ENCODE results near the gene SPEM1. TPM values are rescaled to one million over a fixed set of nuclear protein-coding genes. Genes with fewer than 3 reads are reported as not detected.

The SPEM1 gene
- total RNA-seq, 1 donor from 2014 or later, result not detected

DNA sequence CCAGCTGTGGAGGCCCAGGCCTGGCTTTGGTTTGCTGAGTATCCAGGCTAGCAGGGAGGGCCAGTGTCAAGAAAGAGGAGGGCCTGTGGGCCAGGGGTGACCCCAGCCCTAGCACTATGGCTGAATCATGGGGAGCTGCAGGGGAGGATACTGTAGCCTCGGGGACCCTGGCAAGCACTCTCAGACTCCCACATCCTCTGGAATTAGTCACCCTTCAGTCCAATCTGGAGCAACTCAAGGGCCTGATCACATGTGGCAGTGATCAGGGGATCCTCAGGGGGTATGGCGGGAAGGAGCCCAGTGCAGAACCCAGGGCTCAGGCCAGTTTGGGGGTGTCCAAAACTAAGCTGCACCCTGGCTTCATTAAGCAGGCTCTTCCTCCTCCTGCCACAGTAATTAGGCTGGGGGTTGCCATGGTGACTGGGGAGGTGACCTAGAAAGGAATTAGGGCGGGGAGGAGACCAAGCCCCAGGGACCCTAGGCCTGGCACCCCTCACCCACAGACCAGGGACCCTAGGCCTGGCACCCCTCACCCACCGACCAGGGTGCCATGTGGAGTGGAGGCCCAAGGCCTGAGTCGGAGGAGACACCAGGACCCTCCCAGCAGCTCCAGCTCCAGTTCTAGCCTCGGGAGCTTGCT, 6.7 kb upstream of the SPEM1 start:
- DNase-seq (ENCODE audit: low spot score), result no peak
- intact Hi-C loops (cut with DNase I), result no loop called here

DNA sequence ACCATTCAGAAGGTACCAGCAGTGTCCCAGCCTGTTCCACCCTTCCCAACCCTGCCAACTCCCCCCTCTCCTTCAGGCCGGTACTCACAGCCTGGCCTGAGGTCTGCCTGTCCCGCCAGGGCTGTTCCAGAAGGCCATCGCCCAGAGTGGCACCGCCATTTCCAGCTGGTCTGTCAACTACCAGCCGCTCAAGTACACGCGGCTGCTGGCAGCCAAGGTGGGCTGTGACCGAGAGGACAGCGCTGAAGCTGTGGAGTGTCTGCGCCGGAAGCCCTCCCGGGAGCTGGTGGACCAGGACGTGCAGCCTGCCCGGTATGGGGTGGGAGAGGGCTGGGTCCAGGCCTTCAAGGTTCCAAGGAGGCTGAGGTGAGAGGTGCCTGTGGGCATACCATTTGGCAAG, 5.3 kb upstream of the SPEM1 start:
- intact Hi-C loops (cut with DNase I), result no loop called here
- no peak for DNase-seq (ENCODE audit: low spot score)

DNA sequence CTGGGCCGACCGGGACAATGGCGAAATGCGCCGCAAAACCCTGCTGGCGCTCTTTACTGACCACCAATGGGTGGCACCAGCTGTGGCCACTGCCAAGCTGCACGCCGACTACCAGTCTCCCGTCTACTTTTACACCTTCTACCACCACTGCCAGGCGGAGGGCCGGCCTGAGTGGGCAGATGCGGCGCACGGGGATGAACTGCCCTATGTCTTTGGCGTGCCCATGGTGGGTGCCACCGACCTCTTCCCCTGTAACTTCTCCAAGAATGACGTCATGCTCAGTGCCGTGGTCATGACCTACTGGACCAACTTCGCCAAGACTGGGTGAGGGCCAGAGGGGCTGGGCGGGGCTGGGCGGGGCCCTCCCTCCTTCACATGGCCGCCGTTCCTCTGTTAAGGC, 4.3 kb upstream of the SPEM1 start:
- no peak for DNase-seq (ENCODE audit: low spot score)
- intact Hi-C loops (cut with DNase I), result no loop called here

DNA sequence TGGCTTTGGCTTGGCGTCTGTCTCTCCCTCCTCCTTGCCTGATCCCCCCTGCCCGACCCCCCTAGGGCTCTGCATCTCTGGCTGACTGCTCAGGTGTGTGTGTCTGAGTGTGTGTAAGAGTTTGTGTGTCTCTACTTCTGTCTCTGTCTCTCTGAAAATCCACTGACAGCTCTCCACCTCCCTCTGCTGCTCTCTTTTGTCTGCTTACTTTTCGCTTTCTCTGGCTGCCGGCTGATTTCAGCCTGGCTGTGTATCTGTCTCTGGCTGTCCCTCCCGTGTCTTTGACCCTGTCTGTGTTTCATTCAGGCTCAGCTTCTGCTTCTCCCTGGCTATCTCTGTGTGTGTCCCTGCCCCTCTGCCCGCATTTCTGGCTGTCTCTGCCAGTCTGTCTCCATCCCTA, 3.8 kb upstream of the SPEM1 start:
- intact Hi-C loops (cut with DNase I), result no loop called here
- no peak for DNase-seq (ENCODE audit: low spot score)

DNA sequence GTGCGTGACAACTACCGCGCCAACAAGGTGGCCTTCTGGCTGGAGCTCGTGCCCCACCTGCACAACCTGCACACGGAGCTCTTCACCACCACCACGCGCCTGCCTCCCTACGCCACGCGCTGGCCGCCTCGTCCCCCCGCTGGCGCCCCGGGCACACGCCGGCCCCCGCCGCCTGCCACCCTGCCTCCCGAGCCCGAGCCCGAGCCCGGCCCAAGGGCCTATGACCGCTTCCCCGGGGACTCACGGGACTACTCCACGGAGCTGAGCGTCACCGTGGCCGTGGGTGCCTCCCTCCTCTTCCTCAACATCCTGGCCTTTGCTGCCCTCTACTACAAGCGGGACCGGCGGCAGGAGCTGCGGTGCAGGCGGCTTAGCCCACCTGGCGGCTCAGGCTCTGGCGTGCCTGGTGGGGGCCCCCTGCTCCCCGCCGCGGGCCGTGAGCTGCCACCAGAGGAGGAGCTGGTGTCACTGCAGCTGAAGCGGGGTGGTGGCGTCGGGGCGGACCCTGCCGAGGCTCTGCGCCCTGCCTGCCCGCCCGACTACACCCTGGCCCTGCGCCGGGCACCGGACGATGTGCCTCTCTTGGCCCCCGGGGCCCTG, 3.0 kb upstream of the SPEM1 start:
- DNase-seq (ENCODE audit: low spot score), result no peak
- intact Hi-C loops (cut with DNase I), result no loop called here

DNA sequence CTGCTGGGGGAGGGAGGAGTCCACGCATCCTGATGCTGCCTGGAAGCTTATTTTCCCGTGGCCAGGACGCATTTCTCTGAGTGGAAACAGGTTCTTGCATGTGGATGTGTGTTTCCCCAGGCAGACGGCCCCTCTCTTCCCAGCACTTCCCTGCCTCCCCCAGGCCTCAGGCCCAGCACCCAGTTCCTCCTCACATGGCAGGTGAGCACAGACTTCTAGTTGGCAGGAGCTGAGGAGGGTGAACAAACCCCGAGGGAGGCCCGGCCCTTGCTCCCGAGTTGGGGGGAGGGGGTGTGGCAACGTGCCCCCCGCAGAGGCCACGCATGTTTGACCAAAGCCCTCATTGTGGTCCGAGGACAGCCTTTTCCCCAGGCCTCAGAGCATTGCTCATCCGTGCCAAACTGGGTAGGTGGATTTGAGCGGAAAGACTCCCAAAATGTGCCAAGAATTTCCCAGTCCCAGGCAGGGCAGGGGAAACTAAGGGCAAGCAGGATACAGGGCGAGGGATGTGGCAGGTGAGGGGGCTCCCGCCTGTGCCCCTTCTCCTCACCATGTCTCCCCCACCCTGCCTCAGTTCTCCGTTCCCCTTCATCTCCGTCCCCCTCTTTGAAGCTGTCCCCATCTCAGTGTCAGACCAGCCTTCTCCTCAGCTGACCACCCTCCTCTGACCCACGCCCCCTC, 1.5 kb upstream of the SPEM1 start:
- DNase-seq (ENCODE audit: low spot score), result no peak
- intact Hi-C loops (cut with DNase I), result no loop called here

DNA sequence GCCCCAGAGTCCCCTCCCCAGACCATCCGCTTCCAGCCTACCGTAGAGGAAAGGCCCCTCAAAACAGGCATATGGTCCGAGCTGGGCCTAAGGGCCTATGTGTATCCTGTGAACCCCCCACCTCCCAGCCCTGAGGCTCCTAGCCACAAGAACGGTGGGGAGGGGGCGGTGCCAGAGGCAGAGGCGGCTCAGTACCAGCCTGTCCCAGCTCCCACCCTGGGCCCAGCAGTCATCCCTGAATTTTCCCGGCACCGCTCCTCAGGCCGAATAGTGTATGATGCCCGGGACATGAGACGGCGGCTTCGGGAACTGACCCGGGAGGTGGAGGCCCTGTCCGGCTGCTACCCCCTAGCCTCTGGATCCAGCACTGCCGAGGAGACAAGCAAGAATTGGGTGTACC, 1.1 kb downstream of the SPEM1 start:
- no peak for DNase-seq (ENCODE audit: low spot score)
- intact Hi-C loops (cut with DNase I), result no loop called here

DNA sequence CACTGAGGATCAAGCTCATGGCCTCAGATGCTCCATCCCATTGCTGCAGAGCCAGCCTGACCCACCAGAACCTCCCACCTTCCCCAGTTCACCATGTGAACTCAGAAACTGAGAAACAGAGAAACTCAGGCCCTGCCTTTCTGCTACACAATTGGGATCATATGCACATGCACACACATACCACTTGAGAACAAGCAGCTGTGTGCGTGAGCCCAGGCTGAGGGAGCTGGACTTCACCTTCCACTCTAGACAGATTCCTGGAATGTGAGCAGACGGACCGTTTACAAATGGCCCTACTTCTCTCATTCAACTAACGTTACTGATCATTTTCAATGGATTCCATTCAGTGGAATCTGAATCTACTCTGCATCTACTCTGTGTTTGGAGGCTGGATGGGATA, 3.6 kb downstream of the SPEM1 start:
- DNase-seq (ENCODE audit: low spot score), result no peak
- intact Hi-C loops (cut with DNase I), result no loop called here

DNA sequence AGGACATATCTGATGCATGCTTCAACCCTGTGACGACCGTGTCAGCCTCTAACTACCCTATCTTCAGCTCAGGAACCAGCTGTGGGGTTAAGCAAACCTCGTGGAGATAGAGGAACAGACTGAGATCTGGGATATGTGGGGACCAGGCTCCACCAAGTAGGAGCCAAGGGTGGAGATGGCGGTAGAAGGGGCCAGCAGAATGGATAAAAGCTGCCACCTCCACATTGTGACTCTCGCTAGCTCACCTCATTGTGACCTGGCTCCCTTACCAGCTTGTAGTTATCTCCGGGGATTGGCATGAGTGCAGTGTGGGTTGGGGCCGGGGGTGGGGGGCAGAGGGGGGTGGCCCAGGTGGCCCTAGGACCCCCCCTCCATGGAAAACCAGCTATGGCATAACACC, 5.2 kb downstream of the SPEM1 start, which contains the start of gene SPEM2:
TSS of gene SPEM2 (plus strand) at position 301 of the 400 bp plus-strand sequence. CDS start at position 374, 73 bp downstream.
- DNase-seq (ENCODE audit: low spot score), result no peak
- intact Hi-C loops (cut with DNase I), result no loop called here

DNA sequence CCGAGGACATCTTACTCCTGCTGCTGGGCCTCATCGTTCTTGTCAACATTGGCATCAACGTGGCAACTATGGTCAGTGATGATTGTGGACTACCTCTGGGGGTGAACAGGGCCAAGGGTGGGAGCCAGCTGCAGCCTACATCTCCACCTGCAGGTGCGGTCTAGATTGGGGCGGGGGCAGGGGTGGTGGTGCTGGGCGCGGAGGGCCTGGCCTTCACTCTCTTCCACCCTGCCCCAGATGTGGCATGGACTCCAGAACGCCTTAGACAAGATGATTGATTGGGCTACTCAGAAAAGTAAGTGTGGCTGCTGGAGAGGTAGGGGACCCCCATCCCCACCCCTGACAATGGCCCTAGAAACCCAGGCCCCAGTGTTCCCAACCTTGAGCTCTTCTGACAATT, 5.6 kb downstream of the SPEM1 start:
- intact Hi-C loops (cut with DNase I), result no loop called here
- no peak for DNase-seq (ENCODE audit: low spot score)

DNA sequence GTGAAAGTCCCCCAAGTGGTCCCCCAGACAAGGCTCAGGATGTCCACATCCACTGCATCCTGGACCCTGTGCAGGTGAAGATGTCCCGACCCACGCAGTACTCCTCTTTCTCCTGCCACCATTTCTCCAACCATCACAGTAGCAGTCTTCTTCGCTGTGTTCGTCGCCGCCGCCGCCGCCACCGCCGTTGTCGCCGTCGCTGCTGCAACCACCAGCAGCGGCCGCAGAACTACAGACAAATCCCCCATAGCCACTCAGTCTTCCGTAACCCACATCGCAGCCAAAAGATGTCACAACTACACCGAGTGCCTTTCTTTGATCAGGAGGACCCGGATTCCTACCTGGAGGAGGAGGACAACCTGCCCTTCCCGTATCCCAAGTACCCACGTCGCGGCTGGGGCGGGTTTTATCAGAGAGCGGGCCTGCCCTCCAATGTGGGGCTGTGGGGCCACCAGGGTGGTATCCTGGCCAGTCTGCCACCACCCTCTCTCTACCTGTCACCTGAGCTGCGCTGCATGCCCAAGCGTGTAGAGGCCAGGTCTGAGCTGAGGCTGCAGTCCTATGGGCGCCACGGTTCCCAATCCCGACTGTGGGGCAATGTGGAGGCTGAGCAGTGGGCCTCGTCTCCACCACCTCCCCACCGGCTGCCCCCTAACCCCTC, 6.2 kb downstream of the SPEM1 start:
- intact Hi-C loops (cut with DNase I), result no loop called here
- no peak for DNase-seq (ENCODE audit: low spot score)

DNA sequence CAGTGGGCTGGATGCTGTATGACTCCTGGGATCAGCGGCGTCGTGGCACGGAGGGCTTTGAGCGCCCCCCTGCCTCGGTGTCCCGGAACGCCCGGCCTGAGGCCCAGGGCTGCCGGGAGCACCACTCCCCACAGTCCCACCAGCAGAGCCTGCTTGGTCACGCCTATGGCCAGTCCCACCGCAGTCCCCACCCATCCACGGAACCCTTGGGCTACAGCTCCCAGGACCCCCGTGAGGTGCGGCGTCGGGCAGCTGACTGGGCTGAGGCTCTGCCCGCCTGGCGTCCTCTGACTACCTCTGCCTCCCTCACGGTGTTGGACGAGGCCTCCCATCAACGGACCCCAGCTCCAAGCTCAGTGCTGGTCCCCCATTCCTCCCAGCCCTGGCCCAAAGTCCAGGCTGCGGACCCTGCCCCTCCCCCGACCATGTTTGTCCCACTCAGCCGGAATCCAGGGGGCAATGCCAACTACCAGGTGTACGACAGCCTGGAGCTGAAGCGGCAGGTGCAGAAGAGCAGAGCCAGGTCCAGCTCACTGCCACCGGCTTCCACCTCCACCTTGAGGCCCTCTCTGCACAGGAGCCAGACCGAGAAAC, 6.9 kb downstream of the SPEM1 start:
- intact Hi-C loops (cut with DNase I), result no loop called here
- DNase-seq (ENCODE audit: low spot score), result no peak

DNA sequence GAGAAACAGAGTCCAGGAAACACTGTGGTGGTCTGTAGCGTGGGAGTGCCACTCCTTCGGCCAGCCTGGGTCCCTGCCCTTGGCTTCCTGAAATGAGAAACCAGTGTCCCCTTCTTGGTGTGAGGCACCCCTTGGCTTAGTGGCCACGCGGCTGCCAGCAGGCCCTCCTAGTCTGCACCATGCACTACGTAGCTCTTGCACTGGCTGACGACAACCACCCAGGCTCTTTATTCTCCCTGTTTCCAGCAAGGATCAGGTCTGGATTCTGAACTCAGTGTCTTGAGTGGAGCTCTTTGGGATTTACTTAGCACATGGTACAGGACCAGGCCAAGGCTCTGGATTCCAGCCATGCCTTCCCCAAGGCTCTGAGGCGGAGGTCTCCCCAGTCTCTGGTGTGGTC, 7.4 kb downstream of the SPEM1 start:
- DNase-seq (ENCODE audit: low spot score), result no peak
- intact Hi-C loops (cut with DNase I), result no loop called here

DNA sequence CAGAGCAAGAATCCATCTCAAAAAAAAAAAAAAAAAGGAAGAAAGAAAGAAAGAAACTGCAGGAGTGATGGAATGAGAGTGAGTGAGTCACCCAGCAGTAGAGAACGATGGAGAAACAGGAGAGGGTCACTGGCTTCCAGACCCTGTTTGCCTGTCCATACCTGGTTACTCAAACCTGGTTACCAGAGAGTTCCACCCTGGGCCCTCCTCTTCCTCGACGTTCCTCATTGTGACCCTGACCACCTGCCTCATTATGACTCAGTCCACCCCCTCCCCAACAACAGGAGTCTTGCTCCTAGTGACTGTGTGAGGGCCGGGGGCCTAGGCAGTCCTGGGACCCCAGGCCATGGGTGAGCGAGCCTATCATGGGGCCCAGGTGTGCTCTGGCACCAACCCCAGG, 8.4 kb downstream of the SPEM1 start, which contains the start of gene SPEM3:
TSS of gene SPEM3 (plus strand) at position 301 of the 400 bp plus-strand sequence. CDS start at position 347, 46 bp downstream.
- DNase-seq (ENCODE audit: low spot score), result no peak
- intact Hi-C loops (cut with DNase I), result no loop called here

DNA sequence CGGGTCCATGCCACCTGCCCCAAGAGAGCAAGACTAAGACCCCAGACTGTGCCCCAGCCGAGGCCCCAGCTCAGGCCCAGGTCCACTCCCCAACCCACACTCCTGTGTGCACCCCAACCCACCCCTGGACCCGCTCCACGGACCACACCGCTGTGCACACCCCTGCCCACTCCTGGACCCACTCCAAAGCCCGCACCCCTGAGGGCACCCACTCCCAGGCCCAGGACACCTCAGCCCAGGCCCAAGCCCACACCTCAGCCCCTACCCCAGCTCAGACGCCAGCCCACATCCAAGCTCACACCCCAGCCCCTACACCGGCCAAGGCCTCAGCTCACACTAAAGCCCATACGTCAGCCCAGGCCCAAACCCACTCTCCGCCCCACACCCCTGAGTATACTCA, 9.6 kb downstream of the SPEM1 start:
- intact Hi-C loops (cut with DNase I), result no loop called here
- DNase-seq (ENCODE audit: low spot score), result no peak

DNA sequence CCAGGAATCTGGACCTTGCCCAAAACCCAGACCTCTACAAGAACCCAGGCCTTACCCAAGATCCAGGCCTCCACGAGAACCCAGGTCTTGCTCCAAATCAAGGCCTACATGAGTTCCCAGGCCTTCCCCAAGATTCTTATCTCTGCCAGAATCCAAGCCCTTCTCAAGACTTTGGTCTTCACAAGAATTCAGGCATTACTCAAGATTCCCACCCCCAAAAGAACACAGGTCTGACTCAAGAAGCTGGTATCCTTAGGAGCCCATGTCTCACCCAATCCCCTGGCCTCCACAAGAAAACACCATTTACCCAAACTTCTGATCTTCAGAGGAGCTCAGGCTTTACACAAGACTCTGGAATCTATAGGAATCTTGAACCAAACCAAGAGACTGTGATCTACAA, 11.1 kb downstream of the SPEM1 start:
- no peak for DNase-seq (ENCODE audit: low spot score)
- intact Hi-C loops (cut with DNase I), result no loop called here

DNA sequence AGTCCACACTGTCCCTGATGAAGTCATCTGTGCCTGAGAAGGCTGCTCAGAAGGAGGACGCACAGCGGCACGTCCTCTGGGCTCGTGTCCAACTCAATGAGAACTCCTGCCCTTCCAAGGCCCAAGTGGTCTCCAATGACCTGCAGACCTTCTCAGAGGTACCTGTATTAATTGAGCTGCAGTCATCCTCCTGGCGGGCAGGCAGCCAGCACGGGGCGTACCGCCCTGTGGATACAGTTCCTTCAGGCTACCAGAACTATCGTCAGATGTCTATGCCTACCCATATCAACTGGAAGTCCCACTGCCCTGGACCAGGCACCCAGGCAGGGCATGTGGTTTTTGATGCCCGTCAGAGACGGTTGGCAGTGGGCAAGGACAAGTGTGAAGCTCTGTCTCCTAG, 12.2 kb downstream of the SPEM1 start:
- intact Hi-C loops (cut with DNase I), result no loop called here
- no peak for DNase-seq (ENCODE audit: low spot score)

DNA sequence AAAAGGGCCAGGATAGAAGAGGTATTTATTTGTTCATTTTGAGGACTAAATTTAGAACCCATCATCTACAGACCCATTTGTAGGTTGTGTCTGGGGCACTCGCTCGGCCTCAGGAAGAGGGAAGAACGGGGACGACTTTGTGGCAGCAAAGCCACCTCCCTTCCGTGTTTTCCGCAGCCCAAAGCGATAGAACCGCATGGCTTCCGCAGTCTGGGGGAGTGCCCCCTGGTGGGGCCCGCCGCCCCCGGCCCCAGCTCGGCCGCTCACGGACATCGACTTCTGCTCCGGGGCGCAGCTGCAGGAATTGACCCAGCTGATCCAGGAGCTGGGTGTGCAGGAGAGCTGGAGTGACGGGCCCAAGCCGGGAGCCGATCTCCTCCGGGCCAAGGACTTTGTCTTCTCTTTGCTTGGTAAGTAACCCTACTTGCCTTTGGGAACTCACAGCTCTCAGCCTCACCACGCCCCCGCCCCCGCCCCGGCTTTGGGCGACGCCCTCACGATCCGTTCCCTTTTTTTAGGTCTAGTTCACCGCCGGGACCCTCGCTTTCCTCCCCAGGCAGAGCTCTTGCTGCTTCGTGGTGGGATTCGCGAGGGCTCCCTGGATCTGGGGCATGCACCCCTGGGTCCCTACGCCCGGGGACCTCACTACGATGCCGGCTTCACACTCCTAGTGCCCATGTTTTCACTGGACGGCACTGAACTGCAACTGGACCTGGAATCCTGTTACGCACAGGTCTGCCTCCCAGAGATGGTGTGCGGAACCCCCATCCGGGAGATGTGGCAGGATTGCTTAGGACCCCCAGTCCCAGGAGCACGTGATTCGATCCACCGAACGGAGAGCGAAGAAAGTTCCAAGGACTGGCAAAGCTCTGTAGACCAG, 15.8 kb downstream of the SPEM1 start:
- DNase-seq (ENCODE audit: low spot score), result no peak
- intact Hi-C loops (cut with DNase I), result loop anchor here (2.0 kb wide), 1 partner anchor 81 kb away; the partner anchor contains the start of gene TMEM95
